ENCODE measurements around the gene CFAP74.

DNA sequence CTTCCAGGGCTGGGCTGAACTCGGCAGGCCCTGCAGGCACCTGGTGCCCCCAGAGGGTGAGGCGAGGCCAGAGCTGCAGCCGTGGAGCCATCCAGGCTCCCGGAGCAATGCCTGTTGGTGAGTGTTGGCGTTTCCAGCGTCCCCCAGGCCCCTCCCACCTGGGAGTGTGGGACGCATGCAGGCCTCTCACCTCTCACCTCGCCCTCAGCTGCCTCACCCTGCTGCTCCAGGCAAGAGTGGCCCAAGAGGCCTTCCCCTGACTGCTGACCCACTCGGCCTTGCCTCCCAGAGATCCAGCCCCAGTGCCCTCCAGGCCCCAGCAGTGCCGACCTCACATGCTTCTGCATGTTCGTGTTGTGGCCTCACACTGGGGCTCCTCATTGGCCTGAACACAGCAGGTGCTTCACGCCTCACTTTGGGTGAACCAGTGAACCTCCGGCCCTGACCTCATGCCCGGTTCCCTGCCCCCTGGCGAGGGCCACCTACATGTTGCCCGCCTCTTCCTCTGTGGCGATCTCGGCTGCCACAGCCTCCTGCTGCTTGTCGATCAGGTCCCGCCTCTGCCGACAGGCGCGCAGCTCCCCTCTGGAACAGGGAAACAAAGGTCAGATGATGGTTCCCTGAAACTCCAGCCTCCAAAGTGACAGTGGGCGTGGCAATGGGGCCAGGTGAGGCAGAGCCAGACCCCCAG is 17.0 kb downstream of the CFAP74 start:
- TF ChIP-seq, protein P1, sequence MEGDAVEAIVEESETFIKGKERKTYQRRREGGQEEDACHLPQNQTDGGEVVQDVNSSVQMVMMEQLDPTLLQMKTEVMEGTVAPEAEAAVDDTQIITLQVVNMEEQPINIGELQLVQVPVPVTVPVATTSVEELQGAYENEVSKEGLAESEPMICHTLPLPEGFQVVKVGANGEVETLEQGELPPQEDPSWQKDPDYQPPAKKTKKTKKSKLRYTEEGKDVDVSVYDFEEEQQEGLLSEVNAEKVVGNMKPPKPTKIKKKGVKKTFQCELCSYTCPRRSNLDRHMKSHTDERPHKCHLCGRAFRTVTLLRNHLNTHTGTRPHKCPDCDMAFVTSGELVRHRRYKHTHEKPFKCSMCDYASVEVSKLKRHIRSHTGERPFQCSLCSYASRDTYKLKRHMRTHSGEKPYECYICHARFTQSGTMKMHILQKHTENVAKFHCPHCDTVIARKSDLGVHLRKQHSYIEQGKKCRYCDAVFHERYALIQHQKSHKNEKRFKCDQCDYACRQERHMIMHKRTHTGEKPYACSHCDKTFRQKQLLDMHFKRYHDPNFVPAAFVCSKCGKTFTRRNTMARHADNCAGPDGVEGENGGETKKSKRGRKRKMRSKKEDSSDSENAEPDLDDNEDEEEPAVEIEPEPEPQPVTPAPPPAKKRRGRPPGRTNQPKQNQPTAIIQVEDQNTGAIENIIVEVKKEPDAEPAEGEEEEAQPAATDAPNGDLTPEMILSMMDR (IDR thresholded peaks at IDR 0.05; ENCODE audit: borderline replicate concordance, extremely low read depth, low read length, poor library complexity, severe bottlenecking), result no peak
- TF ChIP-seq EZH2 (IDR thresholded peaks at IDR 0.05; ENCODE audit: borderline replicate concordance, low read depth, low read length, severe bottlenecking), result no peak

Data from DND-41 (cell line).